HG03521 (cell line): ENCODE data around the gene TECTA.

Experiments used
- ATAC-seq: cut with Tn5 transposase; IDR thresholded peaks from one replicate; pipeline ENCODE4 v1.9.1; 2021; ENCODE audit warnings: mild to moderate bottlenecking, moderate library complexity; ENCODE audit not compliant: unreplicated experiment

TECTA gene, protein sequence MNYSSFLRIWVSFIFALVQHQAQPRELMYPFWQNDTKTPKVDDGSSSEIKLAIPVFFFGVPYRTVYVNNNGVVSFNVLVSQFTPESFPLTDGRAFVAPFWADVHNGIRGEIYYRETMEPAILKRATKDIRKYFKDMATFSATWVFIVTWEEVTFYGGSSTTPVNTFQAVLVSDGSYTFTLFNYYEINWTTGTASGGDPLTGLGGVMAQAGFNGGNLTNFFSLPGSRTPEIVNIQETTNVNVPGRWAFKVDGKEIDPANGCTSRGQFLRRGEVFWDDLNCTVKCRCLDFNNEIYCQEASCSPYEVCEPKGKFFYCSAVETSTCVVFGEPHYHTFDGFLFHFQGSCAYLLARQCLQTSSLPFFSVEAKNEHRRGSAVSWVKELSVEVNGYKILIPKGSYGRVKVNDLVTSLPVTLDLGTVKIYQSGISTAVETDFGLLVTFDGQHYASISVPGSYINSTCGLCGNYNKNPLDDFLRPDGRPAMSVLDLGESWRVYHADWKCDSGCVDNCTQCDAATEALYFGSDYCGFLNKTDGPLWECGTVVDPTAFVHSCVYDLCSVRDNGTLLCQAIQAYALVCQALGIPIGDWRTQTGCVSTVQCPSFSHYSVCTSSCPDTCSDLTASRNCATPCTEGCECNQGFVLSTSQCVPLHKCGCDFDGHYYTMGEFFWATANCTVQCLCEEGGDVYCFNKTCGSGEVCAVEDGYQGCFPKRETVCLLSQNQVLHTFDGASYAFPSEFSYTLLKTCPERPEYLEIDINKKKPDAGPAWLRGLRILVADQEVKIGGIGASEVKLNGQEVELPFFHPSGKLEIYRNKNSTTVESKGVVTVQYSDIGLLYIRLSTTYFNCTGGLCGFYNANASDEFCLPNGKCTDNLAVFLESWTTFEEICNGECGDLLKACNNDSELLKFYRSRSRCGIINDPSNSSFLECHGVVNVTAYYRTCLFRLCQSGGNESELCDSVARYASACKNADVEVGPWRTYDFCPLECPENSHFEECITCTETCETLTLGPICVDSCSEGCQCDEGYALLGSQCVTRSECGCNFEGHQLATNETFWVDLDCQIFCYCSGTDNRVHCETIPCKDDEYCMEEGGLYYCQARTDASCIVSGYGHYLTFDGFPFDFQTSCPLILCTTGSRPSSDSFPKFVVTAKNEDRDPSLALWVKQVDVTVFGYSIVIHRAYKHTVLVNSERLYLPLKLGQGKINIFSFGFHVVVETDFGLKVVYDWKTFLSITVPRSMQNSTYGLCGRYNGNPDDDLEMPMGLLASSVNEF (N-terminal part only)

DNA sequence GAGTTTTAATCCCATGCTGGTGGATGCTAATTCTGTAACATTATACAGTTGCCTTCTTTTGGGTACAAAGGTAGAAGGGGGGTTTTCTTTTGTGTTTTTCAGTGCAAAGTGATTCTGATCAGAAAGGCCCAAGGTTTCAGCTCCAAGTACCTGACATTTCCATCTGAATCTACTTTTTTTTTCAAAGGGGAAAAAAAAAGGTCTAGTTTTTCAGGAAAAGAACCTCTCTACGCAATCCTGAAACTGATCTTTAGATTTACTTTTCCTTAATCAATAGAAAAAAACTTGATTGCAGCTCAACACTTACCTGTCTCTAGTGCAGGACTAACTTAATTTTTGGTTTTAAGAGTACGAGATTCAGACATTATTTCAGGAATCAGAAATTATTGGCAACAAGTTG, at the start of gene TECTA:
TECTA (plus strand) TSS at position 301 of the 400 bp plus-strand sequence. CDS start 1,423 bp downstream, outside the sequence.
- ATAC-seq, result no peak

DNA sequence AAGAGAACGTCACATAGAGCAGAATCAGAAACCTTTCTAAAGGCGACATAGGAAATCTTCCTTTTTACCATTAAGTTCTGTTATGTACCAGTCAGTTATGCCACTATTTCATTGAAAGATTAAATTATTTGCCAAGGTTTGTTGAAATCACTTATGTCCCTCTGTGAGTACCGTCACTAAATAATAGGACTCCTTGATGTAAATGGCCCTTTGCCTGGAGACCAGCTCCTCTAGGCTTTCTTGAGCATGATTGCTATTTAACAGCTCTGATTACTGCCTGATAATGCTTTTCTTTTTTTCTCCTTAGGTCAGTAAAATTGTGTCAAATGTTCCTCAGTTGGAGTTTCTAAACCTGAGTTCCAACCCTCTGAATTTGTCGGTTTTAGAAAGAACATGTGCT, 47.8 kb upstream of the TECTA start:
- no peak for ATAC-seq

DNA sequence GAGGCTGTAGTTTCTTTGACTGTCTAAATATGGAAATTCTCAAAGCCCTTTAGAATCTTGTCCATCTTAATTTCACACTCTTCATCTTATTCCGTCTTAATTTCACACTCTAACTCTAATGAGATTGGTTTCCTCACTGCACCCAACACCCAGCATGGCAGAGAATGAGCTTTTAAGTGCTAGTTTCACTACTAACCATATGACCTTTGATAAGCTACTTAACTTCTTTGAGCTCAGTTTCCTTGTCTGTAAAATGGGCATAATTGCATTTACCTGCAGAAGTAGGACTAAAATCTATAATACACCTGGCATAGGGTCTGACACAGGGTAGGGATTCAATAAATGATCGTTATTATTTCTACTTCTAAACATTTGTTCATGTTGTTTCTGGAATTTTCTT, 46.8 kb upstream of the TECTA start:
- ATAC-seq, result no peak

DNA sequence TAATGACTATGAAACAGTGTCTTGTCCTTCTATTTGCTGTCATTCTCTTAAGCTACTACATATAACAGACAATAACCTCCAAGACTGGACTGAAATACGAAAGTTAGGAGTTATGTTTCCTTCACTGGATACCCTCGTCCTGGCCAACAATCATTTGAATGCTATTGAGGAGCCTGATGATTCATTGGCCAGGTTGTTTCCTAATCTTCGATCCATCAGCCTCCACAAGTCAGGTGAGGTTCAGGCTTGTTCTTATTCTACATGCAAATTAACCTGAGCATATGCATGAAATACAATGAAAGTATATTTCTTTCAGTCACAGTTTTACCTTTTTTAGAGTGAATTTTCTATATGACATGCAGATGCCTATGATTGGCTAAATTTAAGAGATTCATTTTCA, 46.0 kb upstream of the TECTA start:
- ATAC-seq, result no peak

DNA sequence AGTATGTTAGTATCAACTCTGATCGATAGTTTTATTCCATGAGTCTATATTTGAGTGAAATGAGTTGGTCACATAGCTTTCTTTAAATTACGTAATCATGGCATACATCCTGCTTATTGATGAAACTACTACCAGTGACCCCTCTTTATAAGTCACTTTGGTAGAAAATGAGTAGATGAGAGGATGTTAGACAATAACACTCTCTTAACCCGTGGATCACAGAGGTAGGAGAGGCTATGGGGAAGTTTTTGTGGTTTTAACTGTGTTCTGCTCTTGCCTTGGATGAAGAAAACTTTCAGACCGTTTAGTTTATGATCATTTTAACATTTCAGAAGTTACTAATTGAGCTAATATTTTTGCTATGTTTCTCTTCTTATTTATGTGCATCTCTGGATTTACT, 43.1 kb upstream of the TECTA start:
- ATAC-seq, result no peak

DNA sequence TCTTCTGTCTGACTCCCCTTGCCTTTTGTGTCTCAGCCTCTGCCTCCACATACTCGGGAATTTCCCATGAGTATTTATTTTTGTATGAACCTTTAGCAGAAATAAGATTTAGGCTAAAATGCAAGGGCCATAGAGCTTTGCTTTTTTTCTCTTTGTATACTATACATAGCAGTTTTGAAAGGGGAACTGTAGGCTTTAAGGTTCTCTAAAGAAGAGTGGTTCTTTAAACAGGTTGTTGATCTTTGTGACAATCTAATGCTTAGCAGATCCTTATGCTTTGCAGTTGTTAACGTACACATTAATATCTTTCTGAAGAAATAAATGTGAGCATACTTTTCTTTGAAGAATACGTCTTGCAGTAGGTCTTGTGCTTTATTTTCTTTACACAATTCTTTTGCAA, 42.1 kb upstream of the TECTA start:
- no peak for ATAC-seq

DNA sequence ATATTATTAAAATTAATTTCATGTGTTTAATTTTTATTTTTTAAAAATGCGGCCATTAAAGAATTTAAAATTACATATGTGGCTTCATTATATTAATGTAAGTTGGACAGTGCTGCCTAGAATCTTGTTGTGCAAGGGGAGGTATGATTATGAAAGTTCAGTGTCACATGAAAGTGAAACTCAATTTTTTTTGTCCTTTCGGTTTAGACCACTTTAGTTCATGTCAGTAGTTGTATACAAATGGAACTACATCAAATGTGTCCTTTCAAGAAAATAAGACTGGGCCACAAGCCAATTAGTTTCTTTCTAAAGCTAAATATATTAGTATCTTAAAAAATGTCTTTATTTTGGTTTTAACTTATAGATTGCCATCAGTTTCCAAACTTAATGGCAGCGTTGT, 41.4 kb upstream of the TECTA start:
- peak; percentile 98 for ATAC-seq

DNA sequence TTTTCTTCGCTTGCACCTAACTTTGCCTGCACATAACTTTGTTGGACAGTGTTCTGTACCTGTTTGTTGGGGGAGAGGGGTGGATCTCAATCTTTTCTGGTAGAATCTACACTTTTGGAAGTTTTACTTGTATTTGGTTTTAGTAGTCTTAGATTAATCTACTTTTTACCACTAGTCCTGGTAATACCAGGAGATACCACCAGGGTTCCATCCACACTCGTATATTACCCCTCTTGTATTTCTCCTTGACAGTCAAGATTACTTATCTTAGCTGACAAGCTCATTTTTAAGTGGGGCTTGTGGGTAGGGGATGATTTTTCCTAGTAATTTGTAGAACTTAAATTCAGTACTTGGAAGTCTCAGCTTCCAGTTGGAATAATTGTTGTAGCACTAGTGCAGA, 37.3 kb upstream of the TECTA start:
- no peak for ATAC-seq

DNA sequence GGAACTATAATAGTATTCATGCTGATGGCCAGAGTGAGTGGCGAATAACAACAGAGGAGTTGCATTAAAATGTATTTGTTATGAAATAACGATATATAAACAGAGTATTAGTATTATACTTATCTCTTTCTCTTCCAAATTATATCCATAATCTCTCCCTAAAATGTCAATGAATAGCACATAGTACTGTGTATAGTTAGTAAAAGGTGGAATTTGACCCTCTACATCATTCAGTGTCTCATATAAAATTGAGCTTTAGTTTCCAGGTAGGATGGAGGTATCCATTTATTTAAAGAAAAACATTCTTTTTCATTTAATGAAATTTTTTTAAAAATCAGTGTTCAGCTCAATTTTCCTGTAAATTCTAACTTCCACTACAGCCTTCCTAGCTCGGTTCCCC, 34.4 kb upstream of the TECTA start:
- no peak for ATAC-seq

DNA sequence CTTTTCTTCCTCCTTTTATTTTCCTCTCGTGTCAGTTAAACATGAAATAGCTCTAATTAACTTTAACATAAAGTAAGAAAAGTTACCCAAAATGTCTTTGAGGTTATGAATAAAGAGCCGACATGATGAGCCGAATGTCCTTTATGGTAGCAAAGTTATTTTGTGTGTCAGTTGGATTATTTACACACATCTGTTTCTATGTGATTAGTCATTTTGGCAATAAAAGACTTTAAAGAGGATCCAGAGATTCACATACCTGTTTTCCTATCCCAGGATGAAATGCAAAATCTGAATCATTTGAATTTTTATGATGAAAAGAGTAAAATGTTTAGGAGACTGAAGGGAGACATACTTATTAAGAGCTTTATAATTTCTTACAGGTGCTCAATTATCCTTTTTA, 34.0 kb upstream of the TECTA start:
- no peak for ATAC-seq

DNA sequence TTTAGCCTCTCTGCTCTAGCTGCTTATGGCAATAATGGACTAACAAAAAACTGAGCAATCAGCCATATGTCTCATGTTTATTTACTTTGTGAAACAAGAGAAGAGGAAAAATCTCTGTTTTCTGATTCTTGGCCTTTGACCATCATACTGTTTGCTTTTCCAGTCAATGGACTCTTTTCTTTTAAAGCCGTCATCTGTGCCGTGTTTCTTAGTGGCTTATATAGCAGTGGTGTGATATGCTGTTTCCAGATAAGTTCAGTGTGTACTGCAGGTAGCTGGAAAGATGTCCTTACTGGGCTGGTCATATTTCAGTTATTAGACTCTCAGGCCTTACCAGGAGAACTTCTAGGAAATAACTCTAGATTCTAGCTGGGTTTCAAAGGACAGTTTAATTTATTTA, 33.6 kb upstream of the TECTA start:
- ATAC-seq, result no peak

DNA sequence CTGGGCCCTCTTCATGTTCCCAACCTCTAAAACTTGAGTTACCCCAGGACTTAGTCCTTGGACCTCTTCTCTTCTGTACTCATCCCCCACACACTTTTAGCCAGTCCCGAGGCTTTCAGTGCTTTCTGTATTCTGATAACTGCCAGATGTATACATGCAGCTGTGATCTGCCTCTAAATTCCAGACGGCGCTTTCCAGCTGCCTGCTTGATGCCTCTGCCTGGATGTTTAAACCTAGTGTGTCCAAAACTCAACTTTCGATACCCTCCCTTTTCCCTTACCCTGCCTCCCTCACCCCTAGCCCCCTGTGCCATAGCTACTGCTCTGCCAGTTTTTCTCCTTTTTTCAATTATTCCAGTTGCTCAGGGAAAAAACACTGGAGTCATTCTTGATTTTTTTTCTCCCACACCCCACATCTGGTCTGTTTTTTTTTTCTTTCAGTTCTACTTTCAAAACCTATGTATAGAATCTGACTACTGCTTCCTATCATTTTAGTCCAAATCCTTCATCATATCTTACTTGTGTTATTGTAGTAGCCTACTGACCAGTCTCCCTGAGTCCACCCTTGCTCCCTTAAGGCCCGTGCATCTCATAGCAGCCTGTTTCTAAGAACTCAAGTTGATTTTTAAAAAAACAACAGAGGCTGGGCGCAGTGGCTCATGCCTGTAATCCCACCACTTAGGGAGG, 32.9 kb upstream of the TECTA start:
- no peak for ATAC-seq

DNA sequence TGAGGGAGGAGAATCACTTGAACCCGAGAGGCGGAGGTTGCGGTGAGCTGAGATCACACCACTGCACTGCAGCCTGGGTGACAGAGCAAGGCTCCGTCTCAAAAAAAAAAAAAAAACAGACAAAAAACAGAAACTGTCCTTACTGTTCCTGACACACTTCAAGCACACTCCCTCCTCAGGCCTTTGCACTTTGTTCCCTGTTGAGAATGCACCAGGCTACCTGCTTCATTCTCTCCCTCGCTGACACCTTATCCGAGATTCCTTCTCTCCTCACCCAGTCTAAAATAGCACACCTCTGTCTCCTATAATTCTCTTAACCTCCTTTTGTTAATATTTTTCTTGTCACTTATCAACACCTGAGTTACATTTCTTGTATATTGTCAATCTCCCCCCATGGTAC, 32.3 kb upstream of the TECTA start:
- ATAC-seq, result no peak

DNA sequence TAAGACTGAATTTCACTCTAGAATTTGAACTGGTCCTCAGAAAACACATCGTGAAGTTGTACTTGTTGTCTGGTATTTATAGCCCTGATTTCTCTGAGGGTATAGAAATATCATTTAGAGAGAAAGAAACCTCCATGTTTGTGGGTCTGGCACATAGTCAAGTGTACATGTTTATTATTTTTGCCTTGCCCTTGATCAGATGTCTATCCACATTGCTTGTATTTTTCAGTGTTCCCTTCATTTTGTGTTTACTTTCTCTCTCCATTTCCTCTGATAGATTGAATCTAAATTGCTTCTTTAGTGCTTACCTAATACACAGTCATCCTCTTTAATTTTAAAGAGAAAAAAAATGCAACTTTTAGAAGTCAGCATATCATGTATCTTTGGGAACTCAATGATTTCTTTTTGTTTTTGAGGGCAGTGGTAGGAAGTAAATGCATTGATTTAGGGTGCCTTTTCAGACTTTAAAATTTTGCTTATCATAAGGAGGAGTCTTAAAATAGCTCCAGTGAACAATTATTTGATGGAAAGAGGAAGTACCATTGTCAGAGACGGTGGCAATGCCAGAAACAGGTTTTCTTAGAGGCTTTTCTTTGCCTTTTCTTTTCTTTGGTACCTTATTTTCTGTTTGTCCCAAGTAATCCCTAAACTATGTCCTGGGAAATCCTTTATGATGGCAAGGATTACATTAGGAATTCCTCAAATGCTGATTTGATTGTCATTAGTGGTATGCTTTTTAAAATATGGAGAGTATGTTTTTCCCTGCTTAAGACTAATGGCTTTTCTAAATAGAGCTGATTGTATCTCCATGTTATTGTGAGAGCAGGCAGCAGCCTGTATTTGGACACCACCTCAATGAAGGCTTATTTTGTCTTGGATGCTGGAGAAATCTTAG, 29.8 kb upstream of the TECTA start:
- no peak for ATAC-seq

DNA sequence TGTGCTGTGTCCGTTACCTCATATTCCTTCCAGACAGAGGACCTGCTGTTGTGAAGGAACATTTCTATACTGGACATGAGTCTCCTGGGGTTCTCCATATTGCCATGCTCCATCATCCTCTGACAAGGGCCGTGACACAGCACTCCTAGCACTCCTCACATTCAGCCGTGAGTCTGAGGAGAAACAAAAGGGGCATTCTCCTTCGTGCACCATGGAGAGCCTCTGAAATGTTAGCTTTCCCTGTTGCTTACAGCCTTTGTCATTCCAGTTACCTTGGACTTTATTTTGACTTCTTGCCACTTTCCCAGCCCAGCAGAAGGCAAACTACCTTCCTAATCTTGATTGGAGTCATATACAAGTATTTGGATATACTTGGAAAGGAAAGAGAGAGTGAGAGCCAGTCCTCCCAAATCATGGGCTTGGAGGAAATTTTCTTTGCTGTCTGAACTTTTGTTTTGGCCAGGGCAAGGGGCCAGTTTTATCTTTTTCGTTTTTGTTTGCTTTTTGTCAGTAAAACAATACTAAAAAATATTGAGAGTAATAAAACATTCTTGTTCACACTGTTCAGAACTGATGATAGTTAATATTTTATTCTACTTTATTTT, 29.1 kb upstream of the TECTA start:
- ATAC-seq, result no peak

DNA sequence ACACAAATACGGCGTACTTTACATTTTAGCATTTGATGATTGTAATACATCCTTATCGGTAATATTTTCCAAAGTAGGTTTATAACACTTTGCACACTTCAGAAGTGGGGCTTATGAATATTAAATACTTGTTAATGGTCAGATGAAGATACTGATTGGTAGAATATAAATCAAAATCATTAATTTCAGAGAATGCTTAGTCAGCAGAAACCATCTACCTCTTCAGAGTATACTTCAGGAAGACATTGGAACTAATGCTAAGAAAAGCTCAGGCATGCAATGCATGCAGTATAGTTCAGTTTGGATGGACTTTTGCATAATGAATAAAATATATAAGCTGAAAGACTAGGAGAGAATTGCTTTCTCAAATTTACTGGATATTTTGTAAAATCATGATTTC, 19.7 kb upstream of the TECTA start:
- no peak for ATAC-seq

DNA sequence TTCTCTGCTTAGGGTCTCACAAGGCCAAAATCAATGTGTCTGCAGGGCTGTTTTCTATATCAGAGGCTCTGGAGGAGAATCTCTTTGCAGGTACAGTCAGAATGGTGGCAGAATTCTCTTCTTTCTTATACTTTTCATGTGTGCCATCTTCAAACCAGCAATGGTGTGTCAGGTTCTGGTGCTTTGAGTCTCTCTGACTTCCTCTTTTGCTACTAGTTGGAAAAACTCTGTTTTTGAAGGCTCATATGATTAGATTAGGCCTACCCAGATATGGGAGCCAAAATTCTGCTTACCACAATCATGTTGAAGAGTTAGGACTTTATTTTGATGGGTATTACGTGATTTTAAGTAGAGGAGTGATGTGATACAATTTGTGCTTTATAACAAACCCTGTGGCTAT, 18.8 kb upstream of the TECTA start:
- no peak for ATAC-seq

DNA sequence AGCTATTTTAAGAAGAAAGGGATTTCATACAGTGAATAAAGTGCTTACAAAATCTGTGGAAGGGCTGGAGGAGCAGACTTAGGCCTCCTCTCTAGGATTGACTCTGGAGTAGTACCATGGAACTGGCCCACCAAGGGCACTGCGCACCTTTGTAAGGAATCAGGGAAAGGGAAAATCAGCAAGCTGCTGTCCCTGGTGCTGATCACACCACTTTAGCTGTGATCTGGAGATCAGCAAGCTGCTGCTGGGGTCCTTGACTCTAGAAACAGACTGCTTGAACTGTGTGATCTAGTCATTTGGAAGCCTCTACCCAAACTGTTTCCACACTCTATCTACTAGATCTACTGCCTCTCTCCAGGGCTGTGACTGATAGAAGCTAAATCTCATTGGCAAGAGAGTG, 18.4 kb upstream of the TECTA start:
- ATAC-seq, result no peak

DNA sequence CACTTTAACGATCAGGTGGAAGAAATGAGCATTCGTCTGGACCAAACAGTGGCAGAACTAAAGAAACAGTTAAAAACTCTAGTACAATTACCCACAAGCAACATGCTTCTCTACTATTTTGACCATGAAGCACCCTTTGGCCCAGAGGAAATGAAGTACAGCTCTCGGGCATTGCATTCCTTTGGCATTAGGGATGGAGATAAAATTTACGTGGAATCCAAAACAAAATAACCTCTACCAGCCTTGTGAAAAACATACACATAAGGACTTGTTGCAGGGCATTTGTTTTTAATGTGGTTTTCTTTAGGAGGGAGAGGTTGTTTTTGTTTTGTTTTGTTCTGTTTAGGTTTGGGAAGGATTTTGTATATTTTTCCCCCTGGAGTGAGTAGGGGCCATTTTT, 14.2 kb upstream of the TECTA start:
- ATAC-seq, result no peak
